SW480 (cell line): ENCODE results near the gene HOXC13.

Experiments
- DNase-seq: peaks from one replicate; pipeline ENCODE4 v3.0.0-alpha.2; 2016; ENCODE audit warnings: low spot score

The HOXC13 gene

DNA sequence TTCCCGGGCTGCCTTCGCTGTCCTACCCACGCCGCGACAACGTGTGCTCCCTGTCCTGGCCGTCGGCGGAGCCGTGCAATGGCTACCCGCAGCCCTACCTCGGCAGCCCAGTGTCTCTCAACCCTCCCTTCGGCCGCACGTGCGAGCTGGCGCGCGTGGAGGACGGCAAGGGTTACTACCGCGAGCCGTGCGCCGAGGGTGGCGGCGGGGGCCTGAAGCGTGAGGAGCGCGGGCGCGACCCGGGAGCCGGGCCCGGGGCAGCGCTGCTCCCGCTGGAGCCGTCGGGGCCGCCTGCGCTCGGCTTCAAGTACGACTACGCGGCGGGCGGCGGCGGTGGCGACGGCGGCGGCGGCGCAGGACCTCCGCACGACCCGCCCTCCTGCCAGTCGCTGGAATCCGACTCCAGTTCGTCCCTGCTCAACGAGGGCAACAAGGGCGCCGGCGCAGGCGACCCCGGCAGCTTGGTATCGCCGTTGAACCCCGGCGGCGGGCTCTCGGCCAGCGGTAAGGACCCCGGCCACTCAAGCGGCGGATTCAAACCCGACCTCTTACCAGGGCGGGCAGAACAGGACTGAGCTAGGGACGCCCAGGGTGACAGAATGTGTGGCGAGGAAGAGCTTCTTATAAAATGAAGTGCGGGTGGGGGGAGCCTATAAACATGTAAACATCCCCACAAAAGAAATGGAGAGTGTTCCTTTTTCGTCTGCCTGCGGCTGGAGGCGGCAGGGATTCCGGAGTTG is 16.6 kb downstream of the HOXC13 start:
- no peak for DNase-seq

DNA sequence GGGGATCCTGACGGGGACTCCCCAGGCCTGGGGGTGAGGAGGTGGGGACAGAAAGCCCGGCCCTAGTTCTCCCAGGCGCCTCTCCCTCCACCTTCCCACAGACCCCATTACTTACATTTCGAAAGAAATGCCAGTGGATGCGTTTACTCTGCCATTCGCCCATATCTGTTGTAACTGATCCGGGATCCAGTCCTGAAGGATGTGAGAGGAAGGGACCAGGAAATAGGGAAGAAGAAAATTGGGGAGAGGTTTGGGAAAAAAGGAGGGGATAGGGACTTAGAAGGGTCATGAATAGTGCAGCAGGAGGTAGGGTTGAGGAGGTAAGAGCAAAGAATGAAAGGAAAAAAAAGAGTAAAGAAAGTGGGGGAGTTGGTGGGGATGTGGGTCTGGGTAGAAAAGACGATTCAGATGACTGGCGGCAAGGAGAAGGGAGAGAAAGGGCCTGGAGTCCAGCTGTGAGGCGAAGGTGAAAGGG is 17.2 kb downstream of the HOXC13 start:
- DNase-seq: no peak

DNA sequence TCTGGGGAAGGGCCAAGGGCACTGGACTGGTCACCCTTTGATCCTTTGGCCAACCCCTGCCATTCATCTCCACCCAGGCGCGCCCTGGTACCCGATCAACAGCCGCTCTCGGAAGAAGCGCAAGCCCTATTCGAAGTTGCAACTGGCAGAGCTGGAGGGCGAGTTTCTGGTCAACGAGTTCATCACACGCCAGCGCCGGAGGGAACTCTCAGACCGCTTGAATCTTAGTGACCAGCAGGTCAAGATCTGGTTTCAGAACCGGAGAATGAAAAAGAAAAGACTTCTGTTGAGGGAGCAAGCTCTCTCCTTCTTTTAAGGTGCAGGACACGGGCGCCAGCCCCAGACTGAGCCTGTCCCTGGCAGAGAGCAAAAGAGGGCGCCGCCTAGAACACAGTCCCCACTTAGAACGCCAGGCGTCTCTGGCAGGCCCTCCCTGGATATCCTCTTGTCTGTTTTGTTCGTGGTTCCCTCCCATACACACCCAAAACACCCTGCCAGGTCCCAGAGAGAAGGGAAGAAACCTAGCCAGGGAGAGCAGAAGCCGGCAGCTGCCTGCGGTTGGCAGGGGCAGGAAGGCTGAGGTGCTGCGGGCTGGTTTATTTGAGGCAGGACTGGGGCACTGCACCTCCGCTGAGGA is 17.7 kb downstream of the HOXC13 start:
- DNase-seq: peak; percentile 29

GRCh38 chr12:53956914-53957536 is 18.4 kb downstream of the HOXC13 start:
- DNase-seq: no peak

DNA sequence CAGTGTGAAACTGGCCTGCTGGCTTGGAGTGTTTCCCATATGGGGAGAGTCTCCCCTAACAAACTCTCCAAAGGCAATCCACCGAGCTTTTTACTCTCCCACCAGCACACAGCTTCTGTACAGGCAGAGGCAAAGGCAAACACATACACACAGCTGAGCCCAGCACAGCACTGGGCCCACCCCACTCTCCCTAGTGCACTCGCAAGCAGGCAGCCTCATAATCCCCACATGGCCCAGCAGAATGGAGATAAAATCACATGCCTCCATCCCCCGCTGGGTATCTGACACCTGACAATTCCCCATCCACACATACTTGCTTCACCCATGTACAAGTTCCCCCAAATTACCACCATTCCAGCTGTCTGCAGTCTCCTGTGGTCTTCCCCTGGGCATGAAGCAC is 19.5 kb downstream of the HOXC13 start:
- DNase-seq: no peak

DNA sequence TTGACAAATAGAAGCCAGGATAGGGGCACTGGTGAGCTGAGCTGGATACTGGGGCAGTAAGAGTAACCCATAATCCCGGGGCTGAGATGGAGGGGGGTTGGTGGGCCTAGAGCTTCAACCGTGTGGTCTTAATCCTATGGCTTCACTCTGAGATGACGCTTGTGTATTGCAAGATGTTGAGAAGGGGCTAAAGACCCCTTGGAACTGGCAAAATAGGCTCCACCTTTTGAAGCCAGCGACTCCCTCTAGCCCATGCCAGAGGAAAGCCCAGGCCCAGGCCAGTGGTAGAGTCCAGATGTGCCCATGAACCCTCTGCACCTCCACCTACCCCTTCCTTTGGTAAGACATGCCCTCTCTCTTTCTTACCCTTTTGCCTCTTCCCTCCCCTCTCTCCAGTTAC is 20.7 kb downstream of the HOXC13 start:
- no peak for DNase-seq

- no peak for DNase-seq
Measured at GRCh38 chr12:53960187-53961024, 21.8 kb downstream of the HOXC13 start.

GRCh38 chr12:53961025-53961761 is 22.6 kb downstream of the HOXC13 start:
- no peak for DNase-seq

DNA sequence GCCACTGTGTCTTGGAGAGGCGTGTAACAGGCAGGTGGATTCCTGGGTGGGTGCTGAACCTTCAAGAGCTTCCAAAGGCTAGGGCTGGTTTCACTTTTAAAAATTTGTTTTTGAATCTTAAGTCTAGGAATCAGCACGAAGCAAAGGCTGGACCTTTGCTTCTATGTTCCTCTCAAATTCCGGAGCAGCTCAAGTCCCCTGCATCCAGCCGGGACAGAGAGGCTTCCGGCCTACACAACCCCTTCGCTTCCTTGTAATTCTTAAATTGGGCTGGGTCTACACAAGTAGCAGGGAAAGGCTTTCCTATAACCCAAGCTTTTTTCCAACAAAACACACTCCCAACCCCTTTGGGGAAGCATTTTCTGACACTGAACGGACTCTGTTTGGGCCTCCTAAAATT is 24.4 kb downstream of the HOXC13 start:
- no peak for DNase-seq

DNA sequence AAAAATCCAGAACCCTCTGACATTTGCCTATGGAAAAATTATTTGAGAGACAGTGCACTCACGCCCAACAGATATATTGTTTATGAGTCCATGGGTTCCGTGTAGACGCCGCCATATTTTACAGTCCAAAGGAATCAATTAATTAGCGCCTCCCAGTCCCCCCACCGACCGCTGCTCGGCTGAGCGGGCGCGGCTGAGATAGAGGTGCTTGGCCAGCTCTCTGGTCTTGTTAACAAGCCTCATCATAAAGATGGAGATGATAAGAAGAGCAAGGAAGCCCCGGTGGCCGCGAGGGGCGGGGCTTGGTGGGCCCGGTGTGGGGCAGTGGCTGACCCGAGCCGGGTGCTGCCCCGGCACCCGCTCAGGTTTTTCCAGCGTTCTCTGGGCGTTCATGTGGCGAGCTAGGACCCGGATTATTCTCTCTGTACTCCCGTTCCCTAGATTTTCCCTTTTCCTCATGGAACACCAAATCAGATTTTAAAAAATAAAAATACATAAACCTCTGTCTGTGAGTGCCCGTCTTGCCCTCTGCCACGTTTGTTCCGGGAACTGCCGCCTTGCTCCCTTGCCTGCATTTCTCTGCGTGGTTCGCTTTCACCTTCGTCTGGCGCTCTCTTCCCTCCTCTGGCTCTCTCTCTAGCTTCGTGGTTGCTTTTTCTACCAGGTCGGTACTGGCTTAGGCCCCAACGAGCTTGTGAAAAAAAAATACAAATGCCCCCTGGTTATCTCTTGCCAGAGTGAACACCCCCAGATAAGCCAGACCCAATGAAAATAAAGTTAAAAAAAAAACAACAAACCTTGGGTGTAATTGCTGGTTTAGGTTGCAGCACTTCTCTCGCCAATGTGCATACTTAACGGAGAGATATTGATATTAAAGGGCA is 25.0 kb downstream of the HOXC13 start:
- no peak for DNase-seq

DNA sequence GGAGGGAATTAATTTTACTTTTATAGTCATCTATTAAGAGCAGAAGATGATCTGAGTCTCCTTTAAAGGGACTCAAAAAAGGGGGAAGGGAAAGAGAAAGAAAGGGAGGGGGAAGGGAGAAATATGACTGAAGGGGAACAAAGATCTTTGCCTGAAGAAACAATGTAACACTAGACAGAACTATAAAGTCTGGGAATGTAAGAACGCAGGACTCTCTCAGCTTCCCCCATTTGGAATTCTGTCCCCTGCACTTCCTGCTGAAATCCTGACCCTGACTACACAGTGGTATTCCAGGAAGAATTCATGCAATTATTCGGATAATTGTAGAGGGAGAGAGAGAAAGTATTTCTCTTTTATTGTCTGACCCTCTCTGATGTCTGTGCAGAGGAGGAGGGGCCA is 25.7 kb downstream of the HOXC13 start:
- no peak for DNase-seq

GRCh38 chr12:53965281-53966084 is 26.9 kb downstream of the HOXC13 start:
- DNase-seq: no peak

GRCh38 chr12:53966085-53966384 is 27.4 kb downstream of the HOXC13 start:
- no peak for DNase-seq

DNA sequence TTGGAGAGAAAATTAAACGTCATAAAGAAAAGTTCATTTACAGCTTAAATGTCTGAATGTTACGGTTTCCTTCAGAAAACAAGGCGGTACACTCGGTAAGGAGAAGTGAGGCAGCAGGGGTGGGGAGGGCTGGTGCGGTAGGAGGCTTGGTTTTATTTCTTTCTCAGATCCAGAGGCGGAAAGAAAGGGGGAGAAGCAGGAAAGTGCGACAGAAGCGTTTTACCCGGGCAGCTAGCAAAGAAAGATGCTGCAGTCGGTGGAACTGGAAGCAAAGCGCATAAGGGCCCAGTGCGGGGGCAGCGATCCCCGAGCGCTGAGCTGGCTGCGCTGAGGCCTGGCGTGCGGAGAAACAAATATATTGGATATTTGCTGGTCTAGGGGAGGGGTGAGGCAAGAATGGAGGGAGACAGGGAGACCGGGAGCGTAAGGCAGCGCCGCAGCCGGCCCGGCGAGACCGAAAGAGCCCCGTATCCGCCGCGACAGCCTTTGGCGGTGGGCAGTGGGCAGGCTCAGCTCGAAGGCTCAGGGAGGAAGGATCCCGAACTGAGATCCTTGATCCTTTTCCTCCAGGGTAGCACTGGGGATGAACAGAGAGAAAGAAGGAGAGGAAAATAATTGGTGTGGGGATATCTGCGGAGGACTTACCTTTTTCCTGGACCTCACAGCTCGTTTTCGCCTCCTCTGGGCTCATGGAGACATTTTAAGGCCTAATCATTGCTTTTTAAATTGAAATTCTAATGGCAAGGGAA is 27.9 kb downstream of the HOXC13 start:
- no peak for DNase-seq

DNA sequence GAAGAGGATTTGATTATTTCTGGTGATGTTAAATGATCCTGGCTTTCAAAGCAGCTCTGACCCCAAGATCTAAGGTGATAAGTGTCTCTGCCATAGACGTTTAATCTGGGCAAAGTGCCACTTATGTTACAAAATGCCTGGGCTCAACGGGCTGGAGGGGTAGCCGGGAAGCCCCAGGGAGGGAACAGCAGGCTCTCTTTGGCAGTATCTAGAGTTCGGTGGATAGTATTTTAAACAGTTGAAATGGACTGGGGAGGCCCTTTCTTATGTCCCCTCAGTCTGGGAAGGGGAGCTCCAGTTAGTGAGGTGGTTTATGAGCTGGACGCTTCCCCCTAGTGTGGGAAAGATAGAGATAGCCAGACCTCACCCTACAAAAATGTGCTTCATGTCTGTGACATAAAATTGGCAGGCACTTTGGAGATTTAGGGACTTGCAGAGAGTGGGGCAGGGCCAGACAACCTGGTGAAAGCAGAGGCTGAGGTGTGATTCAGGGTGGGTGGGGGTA is 28.8 kb downstream of the HOXC13 start:
- no peak for DNase-seq

GRCh38 chr12:53968214-53969127 is 29.8 kb downstream of the HOXC13 start:
- no peak for DNase-seq

DNA sequence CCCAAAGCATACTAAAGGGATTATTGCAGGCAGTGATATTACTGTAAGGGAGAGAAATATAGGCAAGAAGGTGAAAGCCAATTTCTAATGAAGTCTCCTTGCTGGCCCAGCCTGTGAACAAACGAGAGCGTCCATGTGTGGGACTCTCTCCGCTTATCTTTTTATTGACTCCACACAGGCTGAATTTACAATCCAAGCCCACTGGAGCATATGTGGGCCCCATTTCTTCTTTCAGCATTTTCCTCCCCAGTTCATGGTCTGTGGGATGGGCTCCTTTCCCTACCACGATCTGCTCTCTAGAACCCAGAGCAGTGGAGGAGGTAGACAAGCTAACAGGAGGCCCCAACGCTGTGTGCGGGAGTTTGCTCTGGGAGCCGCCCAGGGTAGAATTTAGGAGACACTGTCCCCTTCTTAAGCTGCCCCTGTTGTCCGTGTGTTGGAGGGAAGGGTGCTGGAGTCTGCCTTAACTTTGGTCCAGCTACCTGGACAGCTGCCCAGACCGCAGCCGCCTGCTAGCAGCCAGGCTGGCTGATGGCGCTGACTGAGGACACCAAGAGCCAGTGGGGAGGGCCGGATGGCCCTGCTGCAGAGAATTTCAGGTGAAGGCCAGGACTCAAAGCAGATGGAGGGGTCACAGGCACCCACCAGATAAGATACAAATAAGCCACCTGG is 31.1 kb downstream of the HOXC13 start:
- no peak for DNase-seq
